Stomach smooth muscle (tissue), 2 donors: ENCODE data around the gene EPB41L3.
"Not testable (repeated sequence)": the region's sequence is repeated elsewhere in the genome, so short reads cannot be mapped to it uniquely, and the experiment has no call there.

Experiments used
- H3K27ac ChIP-seq: one replicate; pipeline ENCODE4 v1.7.0; 2013; ENCODE audit warnings: mild to moderate bottlenecking, low read length, inconsistent platforms
- H3K27me3 ChIP-seq, 2 donors: one replicate each; pipeline ENCODE4 v1.7.0; 2013; ENCODE audit warnings: low read length in 2 of 2; ENCODE audit not compliant: insufficient read depth in 2 of 2, control insufficient read depth in 1 of 2
- H3K36me3 ChIP-seq, 2 donors: one replicate each; pipeline ENCODE4 v1.7.0; 2013; ENCODE audit warnings: low read length in 2 of 2; ENCODE audit not compliant: control insufficient read depth in 2 of 2, insufficient read depth in 2 of 2
- H3K4me1 ChIP-seq: one replicate; pipeline ENCODE4 v1.7.0; 2013; ENCODE audit warnings: low read length; ENCODE audit not compliant: control insufficient read depth, insufficient read depth
- H3K4me3 ChIP-seq, 2 donors: one replicate each; pipeline ENCODE4 v1.7.0; 2013; ENCODE audit warnings: low read length in 2 of 2
- H3K9ac ChIP-seq, 2 donors: one replicate each; pipeline ENCODE4 v1.7.0; 2013; ENCODE audit warnings: low read length in 2 of 2, mild to moderate bottlenecking in 1 of 2
- H3K9me3 ChIP-seq, 2 donors: one replicate each; pipeline ENCODE4 v1.7.0; 2013; ENCODE audit warnings: low read length in 2 of 2; ENCODE audit not compliant: control insufficient read depth in 2 of 2
- donor health status: healthy.
- donor health status: Pancreatic carcinoma.

The EPB41L3 gene

DNA sequence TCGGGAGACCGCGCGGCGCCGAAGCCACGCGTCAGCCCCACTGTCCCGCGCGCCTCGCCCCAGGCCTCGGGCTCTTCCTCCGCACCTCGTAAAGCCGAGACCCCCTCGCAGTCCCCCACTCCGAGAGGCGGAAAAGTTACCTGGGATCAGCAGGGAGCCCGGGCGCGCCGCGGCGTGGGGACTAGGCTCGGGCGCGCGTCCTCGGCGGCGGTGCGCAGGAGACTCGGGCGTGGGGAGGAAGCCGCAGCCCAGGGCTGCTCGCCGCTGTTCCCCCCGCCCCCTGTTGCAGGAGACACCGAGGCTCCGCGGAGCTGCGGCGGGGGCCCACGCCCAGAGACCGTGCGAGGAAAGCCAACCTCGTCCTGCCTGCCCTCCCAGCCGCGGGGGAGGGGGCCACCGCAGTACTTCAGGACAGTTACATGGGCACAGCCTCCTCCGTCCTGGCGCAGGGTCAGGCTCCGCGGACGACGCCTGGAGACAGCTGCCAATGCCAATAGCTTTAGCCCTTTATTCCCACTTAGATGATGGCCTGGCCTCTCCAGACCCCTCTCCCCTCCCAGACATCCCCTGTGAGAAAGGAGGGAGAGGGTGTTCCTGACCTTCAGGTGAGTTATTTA lies at the start of gene EPB41L3:
Gene EPB41L3, minus strand, starts transcription at position 225 of the 617 bp plus-strand sequence. CDS start 54,814 bp downstream, outside the sequence.
- Histone ChIP-seq H3K9me3 (no peaks in the 10 kb centered on the region), H3K36me3 (no peaks in the 10 kb centered on the region), H3K27ac (no peak within 1 kb of the TSS), H3K27me3 (peaks cover 4 to 16% of the 10 kb centered on the region in 2 donors), H3K4me1 (peaks cover 3% of the 10 kb centered on the region), H3K4me3 (peak within 1 kb of the TSS; percentile 50 to 66), H3K9ac (no peak within 1 kb of the TSS)

DNA sequence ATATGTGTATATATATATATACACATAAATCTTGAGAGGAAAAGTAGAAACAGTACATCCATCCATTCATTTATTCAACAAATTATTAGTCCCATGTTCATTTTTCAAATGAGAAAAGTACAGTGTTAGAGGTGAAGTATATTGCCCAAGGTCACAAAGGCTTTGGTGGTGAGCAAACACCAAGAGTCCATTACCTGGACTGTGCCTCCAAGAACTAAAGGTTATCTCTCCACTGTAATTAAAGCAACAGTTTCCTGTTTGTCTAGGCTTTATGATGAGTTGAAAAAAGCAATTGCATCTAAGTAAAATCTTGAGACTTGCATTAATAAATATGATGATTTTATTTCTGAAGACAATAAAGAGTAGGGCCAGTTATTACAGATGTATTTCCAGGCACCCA lies 44.7 kb upstream of the EPB41L3 start:
- no peaks in the 10 kb centered on the region for H3K9me3 ChIP-seq
- H3K27me3 ChIP-seq = no peaks in the 10 kb centered on the region
- no peaks in the 10 kb centered on the region for H3K36me3 ChIP-seq
- H3K4me3 ChIP-seq = no peak overlapping the region
- H3K9ac ChIP-seq = no peak overlapping the region
- H3K4me1 ChIP-seq = no peaks in the 10 kb centered on the region
- no peak overlapping the region for H3K27ac ChIP-seq

DNA sequence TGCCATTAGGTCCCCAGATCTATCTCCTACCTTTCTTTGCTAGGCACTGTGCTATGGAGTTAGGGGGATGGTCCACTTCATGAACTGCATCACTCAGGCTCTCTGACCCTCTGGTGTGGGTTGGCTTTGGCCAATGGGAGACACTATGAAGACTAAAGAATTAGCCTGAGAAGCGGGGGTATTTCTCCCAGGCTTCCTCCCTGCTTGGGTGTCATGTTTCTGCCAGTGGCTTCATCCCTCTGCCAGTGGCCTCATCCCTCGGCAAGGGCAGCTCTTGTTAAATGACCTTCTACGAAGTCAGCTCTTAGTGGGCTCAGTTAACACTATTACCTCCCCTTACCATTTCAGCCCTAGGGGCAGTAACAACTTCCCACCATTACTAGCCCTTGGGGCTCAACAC lies 41.9 kb upstream of the EPB41L3 start:
- Histone ChIP-seq H3K27me3 (no peaks in the 10 kb centered on the region), H3K36me3 (no peaks in the 10 kb centered on the region), H3K27ac (no peak overlapping the region), H3K4me3 (no peak overlapping the region), H3K4me1 (no peaks in the 10 kb centered on the region), H3K9me3 (no peaks in the 10 kb centered on the region), H3K9ac (no peak overlapping the region)

DNA sequence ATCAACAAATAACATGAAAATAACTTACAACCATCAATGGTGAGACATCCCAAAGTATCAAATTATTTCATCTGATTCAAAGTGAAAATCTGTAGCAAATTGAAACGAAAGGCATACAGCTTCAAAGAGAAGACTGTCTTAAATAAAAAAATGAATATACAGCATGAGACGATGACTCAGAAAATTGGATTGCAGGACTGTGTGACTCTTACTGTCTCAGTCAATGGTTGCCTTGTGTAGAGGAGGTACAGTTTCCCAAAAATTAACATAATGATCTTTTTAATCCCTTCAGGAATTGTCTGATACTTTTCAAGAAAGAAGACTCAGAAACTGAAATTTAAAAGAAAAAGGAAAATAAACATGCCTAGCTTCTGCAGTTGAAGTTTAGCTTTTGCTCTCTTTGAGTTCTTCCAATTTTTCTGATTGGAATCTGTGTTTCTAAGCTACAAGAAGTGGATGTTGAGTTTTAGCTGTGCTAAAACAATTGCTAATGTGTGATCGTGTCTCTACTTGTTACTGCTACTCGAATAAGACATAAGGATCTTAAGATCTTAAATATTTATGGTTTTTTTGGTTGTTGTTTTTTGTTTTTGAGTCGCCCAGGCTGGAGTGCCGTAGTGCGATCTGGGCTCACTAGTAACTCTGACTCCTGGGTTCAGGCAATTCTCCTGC lies 41.1 kb upstream of the EPB41L3 start:
- H3K27ac ChIP-seq = no peak overlapping the region
- no peaks in the 10 kb centered on the region for H3K36me3 ChIP-seq
- H3K27me3 ChIP-seq = no peaks in the 10 kb centered on the region
- no peaks in the 10 kb centered on the region for H3K4me1 ChIP-seq
- no peaks in the 10 kb centered on the region for H3K9me3 ChIP-seq
- H3K4me3 ChIP-seq = no peak overlapping the region
- H3K9ac ChIP-seq = no peak overlapping the region

DNA sequence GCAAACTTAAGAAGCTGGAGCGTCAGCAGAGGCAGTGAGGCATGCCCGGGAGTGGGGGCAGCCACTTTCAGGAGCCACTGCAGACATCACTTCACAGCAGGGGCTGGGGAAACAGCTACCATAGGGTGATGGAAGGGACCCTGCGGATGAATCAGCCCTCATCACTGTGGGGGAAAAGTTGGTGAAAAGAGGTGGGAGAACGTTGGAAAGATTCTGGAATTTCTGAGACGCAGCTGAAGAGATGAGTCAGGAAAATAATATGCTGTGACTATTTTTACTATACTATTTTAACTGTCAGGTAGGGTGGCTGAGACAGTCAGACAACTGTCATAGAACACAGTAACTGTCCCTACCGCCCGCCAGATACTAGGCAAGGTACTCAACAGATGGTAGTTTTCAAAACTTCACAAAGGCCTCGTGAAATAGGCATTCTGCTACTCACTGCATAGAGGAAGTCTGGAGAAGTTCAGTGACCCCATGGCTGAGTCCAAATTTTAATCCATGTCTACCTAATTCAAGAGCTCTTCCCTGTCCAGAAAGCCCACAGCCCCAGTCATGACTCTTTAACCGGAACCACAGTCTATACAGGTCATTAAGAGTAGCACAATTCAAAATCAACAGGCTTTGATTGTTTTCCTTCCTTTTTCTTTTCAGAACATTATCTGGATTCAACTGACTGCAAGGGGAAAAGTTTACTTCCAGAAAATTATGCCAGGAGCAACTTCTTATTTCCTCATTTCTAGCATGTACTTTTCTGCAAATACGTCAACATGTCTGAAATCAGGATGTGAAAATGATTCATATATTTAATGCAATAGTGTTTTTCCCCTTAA lies 39.3 kb upstream of the EPB41L3 start:
- Histone ChIP-seq H3K27ac (no peak overlapping the region), H3K4me3 (no peak overlapping the region), H3K9ac (no peak overlapping the region), H3K36me3 (no peaks in the 10 kb centered on the region), H3K9me3 (no peaks in the 10 kb centered on the region), H3K4me1 (no peaks in the 10 kb centered on the region), H3K27me3 (no peaks in the 10 kb centered on the region)

DNA sequence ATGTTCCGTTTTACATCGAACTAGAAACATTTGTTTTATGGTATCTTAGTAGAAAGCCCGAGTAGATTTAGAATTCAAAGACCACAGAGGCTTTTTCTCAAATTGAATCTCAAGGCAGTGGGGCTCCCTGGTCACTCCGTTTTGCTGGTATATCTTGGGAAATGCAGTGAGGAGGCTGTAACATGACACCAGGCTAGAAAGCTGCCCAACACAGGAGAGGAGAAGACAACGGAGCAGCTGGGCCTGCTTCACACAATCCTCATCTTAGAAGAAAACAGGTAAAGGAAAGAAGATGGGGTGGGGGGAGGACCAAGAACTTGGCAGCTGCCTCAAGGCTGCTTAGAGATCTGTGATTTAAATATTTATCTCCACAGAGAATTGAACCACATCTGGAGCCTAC lies 38.3 kb upstream of the EPB41L3 start:
- Histone ChIP-seq H3K27ac (no peak overlapping the region), H3K27me3 (no peaks in the 10 kb centered on the region), H3K36me3 (no peaks in the 10 kb centered on the region), H3K9me3 (no peaks in the 10 kb centered on the region), H3K9ac (no peak overlapping the region), H3K4me3 (no peak overlapping the region), H3K4me1 (no peaks in the 10 kb centered on the region)

DNA sequence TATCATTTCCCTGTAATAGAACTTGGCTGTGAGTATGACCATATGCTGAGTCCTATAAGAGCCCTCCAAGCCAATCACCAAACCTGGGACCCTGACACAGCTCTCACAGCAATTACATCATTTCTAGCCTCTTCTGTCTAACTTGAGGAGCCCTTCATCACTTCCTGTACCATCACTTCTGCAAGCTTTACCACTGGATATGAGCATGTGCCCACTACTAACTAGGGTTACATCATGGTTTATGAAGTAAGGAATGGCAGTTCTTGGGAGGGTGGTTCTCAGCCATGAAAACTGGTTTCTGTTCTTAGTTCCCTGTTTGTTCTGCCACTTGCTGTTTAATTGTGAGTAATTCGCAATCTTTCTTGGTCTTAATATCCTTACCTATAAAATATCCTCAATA lies 31.0 kb upstream of the EPB41L3 start:
- H3K9me3 ChIP-seq = no peaks in the 10 kb centered on the region

DNA sequence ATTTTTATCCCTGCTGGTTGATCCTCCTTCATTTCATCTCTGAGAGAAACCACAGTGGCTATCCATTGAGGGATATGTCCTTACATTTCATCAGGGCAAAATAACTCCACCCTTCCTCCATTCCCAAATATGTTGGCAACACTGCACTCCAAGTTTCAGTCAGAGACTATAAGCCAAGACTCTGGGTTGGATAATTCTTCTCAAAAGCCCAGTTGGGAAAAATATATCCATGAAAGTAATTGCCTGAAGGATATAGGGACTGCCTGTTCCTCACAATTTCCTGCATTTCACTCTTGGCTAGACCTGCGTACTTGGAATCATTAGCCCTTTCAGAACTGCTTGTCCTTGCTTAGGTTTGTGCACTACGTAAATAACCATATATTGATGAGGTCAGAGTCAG lies 27.9 kb upstream of the EPB41L3 start:
- no peaks in the 10 kb centered on the region for H3K36me3 ChIP-seq
- no peak overlapping the region for H3K4me3 ChIP-seq
- no peaks in the 10 kb centered on the region for H3K27me3 ChIP-seq
- H3K9ac ChIP-seq = no peak overlapping the region
- H3K4me1 ChIP-seq = no peaks in the 10 kb centered on the region
- no peaks in the 10 kb centered on the region for H3K9me3 ChIP-seq
- H3K27ac ChIP-seq = no peak overlapping the region

More for the DNA sequence above, 31.0 kb upstream of the EPB41L3 start:
- no peak overlapping the region for H3K27ac ChIP-seq
- no peak overlapping the region for H3K9ac ChIP-seq
- no peak overlapping the region for H3K4me3 ChIP-seq
- no peaks in the 10 kb centered on the region for H3K27me3 ChIP-seq
- H3K4me1 ChIP-seq = no peaks in the 10 kb centered on the region
- H3K36me3 ChIP-seq = no peaks in the 10 kb centered on the region

DNA sequence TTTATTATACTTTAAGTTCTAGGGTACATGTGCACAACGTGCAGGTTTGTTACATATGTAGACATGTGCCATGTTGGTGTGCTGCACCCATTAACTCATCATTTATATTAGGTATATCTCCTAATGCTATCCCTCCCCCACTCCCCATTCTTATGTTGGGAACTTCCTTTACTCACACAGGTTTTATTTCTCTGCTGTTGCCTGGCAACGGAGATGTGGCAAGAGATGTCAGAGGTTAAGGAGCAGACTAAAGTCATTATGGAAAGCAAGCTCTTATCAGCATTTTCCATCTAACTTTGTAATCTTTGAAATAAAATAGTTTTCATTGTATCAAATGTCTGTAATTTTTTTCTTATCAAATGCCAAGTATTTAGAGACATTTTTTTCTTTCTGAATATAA lies 26.8 kb upstream of the EPB41L3 start:
- not testable (repeated sequence) for H3K9me3 ChIP-seq, H3K27me3 ChIP-seq, H3K9ac ChIP-seq, H3K36me3 ChIP-seq, H3K4me1 ChIP-seq, H3K4me3 ChIP-seq, H3K27ac ChIP-seq

DNA sequence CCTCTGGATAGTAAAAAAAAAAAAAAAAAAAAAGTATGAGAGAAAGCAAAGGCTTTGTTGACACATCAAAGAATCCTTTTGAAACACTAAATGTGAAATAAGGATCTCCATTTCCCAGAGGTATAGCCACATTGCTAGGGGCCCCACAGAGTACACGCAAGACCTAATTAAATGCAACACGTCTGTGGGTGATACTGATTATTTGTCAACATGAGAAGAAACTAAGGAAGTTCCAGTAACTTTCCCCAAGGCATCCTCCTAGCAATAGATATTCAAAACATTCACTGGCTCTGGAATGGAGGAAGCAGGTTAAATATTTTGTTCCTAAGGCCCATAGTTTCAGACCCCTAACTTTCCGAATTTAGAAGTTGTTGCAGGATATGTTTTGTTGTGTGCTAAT lies 24.6 kb upstream of the EPB41L3 start:
- H3K36me3 ChIP-seq = no peaks in the 10 kb centered on the region
- no peak overlapping the region for H3K9ac ChIP-seq
- no peaks in the 10 kb centered on the region for H3K27me3 ChIP-seq
- no peaks in the 10 kb centered on the region for H3K9me3 ChIP-seq
- no peak overlapping the region for H3K4me3 ChIP-seq
- no peaks in the 10 kb centered on the region for H3K4me1 ChIP-seq
- H3K27ac ChIP-seq = no peak overlapping the region

DNA sequence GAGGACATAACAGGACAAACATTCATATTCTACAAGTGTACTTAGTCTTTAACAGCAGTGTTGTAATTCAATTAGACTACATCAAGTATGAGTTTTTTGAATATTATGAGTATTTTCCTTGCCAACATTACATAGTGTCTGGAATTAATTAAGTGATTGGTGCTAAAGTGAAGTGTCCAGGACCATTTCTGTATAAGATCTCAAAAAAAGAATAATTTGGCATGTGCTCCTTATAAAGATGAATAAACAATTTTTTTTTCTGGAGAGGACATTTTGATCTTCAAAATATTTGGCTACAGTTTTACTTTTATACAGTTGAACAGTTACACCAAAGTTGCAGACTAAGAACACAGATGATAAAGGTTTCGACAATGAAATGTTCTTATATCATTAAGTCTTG lies 15.1 kb upstream of the EPB41L3 start:
- Histone ChIP-seq H3K27ac (no peak overlapping the region), H3K27me3 (no peaks in the 10 kb centered on the region), H3K4me1 (no peaks in the 10 kb centered on the region), H3K4me3 (no peak overlapping the region), H3K9ac (no peak overlapping the region), H3K9me3 (no peaks in the 10 kb centered on the region), H3K36me3 (no peaks in the 10 kb centered on the region)
